PFSK-1 (cell line): ENCODE results near the gene KTN1.

Experiments used
- FOXP2 ChIP-seq: optimal IDR thresholded peaks from 2 replicates; pipeline ENCODE3; 2011; ENCODE audit warnings: borderline replicate concordance, control low read depth, inconsistent platforms; ENCODE audit not compliant: insufficient read depth; ENCODE audit errors: extremely low read length, extremely low read depth
- POLR2AphosphoS5 ChIP-seq: IDR thresholded peaks from 2 replicates; pipeline ENCODE4 v1.6.1; 2012; ENCODE audit warnings: low read depth, mild to moderate bottlenecking, control low read depth, low read length, moderate library complexity
- SIN3A ChIP-seq: IDR thresholded peaks from 2 replicates; pipeline ENCODE4 v1.6.1; 2012; ENCODE audit warnings: mild to moderate bottlenecking, low read length, moderate library complexity, borderline replicate concordance; ENCODE audit not compliant: insufficient read depth
- TAF1 ChIP-seq: IDR thresholded peaks from 2 replicates; pipeline ENCODE4 v1.6.1; 2012; ENCODE audit warnings: low read length, control low read depth, borderline replicate concordance; ENCODE audit not compliant: insufficient read depth
- TF ChIP-seq, protein P1 (sequence below), 2 experiments: IDR thresholded peaks; 2 replicates each; pipeline versions ENCODE4 v1.6.1 to v1.8.0; 2011 to 2012; ENCODE audit warnings: low read depth in 2 of 2, low read length in 2 of 2, control low read depth in 1 of 2, inconsistent platforms in 1 of 2, mild to moderate bottlenecking in 1 of 2, moderate library complexity in 1 of 2; ENCODE audit not compliant: insufficient read depth in 1 of 2

DNA sequence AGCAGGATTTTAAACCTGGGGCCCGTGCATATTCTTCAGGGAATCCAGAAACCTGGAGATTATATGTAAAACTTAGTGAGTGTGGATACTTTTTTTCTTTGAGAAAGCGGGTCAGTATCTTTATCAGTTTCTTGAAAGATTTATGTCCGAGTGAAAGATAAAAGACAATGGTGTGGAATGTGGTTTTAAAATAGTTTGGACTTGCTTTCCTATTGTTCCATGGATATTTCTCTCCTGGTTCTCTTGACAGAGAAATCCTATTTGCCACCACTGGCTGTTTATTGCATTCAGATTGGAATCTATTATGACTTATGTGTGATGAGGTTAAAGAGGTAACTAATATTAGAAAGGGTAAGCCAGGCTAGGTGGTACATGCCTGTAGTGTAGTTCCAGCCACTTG is 27.4 kb downstream of the KTN1 start:
- TF ChIP-seq POLR2AphosphoS5 = no peak
- TF ChIP-seq SIN3A = no peak
- TF ChIP-seq TAF1 = no peak
- no peak for TF ChIP-seq FOXP2
- TF ChIP-seq, protein P1, sequence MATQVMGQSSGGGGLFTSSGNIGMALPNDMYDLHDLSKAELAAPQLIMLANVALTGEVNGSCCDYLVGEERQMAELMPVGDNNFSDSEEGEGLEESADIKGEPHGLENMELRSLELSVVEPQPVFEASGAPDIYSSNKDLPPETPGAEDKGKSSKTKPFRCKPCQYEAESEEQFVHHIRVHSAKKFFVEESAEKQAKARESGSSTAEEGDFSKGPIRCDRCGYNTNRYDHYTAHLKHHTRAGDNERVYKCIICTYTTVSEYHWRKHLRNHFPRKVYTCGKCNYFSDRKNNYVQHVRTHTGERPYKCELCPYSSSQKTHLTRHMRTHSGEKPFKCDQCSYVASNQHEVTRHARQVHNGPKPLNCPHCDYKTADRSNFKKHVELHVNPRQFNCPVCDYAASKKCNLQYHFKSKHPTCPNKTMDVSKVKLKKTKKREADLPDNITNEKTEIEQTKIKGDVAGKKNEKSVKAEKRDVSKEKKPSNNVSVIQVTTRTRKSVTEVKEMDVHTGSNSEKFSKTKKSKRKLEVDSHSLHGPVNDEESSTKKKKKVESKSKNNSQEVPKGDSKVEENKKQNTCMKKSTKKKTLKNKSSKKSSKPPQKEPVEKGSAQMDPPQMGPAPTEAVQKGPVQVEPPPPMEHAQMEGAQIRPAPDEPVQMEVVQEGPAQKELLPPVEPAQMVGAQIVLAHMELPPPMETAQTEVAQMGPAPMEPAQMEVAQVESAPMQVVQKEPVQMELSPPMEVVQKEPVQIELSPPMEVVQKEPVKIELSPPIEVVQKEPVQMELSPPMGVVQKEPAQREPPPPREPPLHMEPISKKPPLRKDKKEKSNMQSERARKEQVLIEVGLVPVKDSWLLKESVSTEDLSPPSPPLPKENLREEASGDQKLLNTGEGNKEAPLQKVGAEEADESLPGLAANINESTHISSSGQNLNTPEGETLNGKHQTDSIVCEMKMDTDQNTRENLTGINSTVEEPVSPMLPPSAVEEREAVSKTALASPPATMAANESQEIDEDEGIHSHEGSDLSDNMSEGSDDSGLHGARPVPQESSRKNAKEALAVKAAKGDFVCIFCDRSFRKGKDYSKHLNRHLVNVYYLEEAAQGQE (IDR thresholded peaks at IDR 0.05; ENCODE audit: insufficient read depth in 1 of 2, low read depth in 2 of 2, low read length in 2 of 2) = no peak
